Kidney epithelial cell (primary cell): ENCODE results near the gene SLC10A6. TPM values are rescaled to one million over a fixed set of nuclear protein-coding genes. Genes with fewer than 3 reads are reported as not detected.
A peak's percentile ranks its signal among the peaks of the same experiment; 100 is the strongest.

Source experiments
- DNase-seq: peaks from one replicate; pipeline ENCODE4 v3.0.0-alpha.2; 2010; ENCODE audit warnings: low read depth
- H3K27me3 ChIP-seq: 2 replicates; pipeline ENCODE4 v1.6.0; 2011; ENCODE audit warnings: low read length; ENCODE audit not compliant: control insufficient read depth, insufficient read depth
- H3K36me3 ChIP-seq: 2 replicates; pipeline ENCODE4 v1.5.1; 2011; ENCODE audit warnings: low read length; ENCODE audit not compliant: control insufficient read depth, insufficient read depth
- H3K4me3 ChIP-seq: 2 replicates; pipeline ENCODE4 v1.5.1; 2011; ENCODE audit warnings: low read depth, mild to moderate bottlenecking, control low read depth, low read length
- total RNA-seq: library from RNA; depleted of rRNA; stranded (reverse); fragments of >200 nt; gene quantifications from 2 replicates; pipeline ENCODE4 v1.2.3, GENCODE V29; 2015
- TF ChIP-seq, protein P1 (sequence below): IDR thresholded peaks from 2 replicates; pipeline ENCODE4 v1.5.1; 2011; ENCODE audit warnings: mild to moderate bottlenecking, moderate library complexity, low read length, control low read depth, inconsistent platforms; ENCODE audit not compliant: insufficient read depth, poor library complexity, severe bottlenecking

SLC10A6 gene
- total RNA-seq, 1 donor from 2014 or later = not detected

DNA sequence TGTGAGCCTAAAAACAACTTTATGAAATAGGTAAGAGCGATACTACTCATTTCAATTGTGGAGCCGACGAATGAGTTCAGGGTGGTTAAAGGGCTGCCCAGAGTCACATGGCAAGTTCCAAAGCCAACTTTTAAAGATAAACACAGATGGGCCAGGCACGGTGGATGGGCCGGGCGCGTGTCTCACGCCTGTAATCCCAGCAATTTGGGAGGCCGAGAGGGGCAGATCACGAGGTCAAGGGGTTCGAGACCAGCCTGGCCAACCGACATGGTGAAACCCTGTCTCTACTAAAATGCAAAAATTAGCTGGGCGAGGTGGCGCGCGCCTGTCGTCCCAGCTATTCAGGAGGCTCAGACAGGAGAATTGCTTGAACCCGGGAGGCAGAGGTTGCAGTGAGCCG lies 44.0 kb upstream of the SLC10A6 start:
- Histone ChIP-seq H3K4me3 (no peak overlapping the region), H3K27me3 (no peaks in the 10 kb centered on the region), H3K36me3 (no peaks in the 10 kb centered on the region)
- DNase-seq = no peak
- TF ChIP-seq, protein P1, sequence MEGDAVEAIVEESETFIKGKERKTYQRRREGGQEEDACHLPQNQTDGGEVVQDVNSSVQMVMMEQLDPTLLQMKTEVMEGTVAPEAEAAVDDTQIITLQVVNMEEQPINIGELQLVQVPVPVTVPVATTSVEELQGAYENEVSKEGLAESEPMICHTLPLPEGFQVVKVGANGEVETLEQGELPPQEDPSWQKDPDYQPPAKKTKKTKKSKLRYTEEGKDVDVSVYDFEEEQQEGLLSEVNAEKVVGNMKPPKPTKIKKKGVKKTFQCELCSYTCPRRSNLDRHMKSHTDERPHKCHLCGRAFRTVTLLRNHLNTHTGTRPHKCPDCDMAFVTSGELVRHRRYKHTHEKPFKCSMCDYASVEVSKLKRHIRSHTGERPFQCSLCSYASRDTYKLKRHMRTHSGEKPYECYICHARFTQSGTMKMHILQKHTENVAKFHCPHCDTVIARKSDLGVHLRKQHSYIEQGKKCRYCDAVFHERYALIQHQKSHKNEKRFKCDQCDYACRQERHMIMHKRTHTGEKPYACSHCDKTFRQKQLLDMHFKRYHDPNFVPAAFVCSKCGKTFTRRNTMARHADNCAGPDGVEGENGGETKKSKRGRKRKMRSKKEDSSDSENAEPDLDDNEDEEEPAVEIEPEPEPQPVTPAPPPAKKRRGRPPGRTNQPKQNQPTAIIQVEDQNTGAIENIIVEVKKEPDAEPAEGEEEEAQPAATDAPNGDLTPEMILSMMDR = no peak

DNA sequence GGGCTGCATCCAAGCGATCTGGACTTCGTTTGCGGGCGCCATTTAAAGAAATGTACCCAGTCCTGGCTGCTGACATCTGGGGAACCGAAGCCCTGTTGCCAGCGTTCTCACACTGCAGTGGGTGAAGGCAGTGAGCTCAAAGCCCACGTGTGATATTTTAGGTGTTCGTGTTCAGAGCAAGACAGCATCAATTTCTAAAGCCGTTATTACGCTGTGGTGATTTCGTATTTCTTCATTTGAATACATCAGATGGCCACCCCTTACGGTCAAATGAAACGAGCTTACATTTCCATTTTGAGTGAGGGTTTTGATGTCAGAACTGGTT lies 43.4 kb upstream of the SLC10A6 start:
- no peaks in the 10 kb centered on the region for H3K36me3 ChIP-seq

DNA sequence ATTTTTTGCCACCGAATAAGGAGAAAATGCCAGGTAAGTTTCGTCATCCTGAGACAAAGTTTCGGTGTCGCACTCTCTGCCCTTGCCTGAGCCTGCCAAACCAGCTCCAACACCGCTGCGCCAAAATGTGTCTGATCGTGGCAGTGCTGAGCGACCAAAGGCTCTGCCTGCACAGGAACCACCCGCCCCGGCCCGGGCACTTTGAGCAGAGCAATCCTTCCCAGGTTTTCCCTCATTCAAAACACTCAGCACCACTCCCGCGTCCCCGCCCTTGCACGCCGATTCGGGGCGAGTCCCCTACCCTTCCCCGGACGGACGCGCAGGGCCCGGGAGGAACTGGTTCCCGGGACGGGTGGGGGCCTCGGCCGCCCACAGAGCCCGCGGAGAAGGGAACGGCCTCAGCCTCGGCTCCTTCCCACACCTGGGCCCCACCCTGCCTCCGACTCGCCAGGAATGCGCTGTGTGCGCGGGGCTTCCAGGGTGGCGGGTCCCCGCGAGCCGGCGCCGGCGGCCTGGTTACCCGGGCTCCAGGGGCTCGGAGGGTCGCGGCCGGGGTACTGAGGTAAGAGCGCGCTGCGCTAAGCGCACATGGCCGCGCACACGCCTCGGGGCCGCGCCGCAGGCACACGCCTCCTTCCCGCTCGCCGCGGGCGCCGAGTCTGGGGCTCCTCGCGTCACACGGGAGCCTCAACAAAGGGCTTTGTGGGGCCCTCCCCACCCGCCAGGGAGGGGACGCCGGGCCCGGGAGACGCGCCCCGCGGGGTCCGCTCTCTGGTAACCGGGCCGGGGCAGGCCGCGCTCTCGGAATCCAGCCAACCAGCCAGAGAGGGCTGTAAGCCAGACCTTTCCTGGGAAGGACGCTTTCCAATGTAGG lies 42.8 kb upstream of the SLC10A6 start, which contains the start of gene C4orf36:
C4orf36 (minus strand) TSS at position 661 of the 874 bp plus-strand sequence. CDS start 902 bp downstream, outside the sequence.
- Histone ChIP-seq H3K4me3 (peak within 1 kb of the TSS; percentile 51), H3K27me3 (no peaks in the 10 kb centered on the region), H3K36me3 (no peaks in the 10 kb centered on the region)
- TF ChIP-seq, protein P1 = no peak
- no peak for DNase-seq

More for the DNA sequence above, 43.4 kb upstream of the SLC10A6 start:
- no peak for DNase-seq
- TF ChIP-seq, protein P1 = no peak
- peak overlapping the region; percentile 51 for H3K4me3 ChIP-seq
- H3K27me3 ChIP-seq = no peaks in the 10 kb centered on the region

DNA sequence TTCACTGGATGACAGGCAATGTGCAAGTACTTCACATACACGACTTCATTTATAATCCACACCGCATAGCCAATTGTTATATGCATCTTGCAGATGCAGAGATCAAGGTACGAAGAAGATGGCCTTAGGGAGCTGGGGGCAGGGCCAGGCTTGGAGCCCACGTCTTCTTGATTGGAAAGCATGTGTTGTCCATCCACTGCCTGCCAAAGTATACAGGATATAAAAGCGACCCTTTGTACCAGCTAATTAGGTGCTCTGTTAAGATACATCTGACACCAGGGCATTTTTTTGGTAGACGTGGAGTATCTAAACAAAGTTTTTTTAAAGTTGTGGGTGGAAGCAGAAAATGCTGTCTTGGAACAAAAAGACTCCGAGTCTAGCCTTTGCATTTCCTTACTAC lies 41.6 kb upstream of the SLC10A6 start:
- TF ChIP-seq, protein P1 = no peak
- Histone ChIP-seq H3K27me3 (no peaks in the 10 kb centered on the region), H3K4me3 (no peak overlapping the region), H3K36me3 (no peaks in the 10 kb centered on the region)
- no peak for DNase-seq

DNA sequence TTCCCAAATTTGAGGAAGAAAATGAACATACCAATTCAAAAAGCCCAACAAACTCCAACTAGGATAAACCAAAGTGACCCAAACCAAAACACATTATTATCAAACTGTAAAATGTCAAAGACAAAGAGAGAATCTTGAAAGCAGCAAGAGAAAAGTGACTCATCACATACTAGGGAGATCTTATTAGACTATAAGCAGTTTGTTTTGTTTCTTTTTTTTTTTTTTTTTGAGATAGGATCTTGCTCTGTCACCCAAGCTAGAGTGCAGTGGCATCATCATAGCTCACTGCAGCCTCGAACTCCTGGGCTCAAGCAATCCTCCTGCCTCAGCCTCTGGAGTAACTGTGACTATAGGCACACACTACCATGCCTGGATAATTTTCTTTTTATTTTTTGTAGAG lies 30.5 kb upstream of the SLC10A6 start:
- TF ChIP-seq, protein P1 = no peak
- no peaks in the 10 kb centered on the region for H3K36me3 ChIP-seq
- DNase-seq = no peak
- no peaks in the 10 kb centered on the region for H3K27me3 ChIP-seq
- no peak overlapping the region for H3K4me3 ChIP-seq
